ENCODE measurements around the gene ARHGEF25.

- TF ChIP-seq CTCF (IDR thresholded peaks at IDR 0.05), result no peak
- TF ChIP-seq POLR2A (IDR thresholded peaks at IDR 0.05), result no peak
Measured at GRCh38 chr12:57603815-57604453, 7.3 kb upstream of the ARHGEF25 start.
